Left renal cortex interstitium (tissue), 4 donors: Measurements from ENCODE around the gene SH3YL1. TPM values are rescaled to one million over a fixed set of nuclear protein-coding genes. Genes with fewer than 3 reads are reported as not detected.

Experiments used
- DNase-seq, 4 donors: peaks; one replicate each; pipeline ENCODE4 v3.0.0-alpha.2; 2013; ENCODE audit warnings: low read depth in 4 of 4, low spot score in 2 of 4, missing footprints in 1 of 4
- polyA plus RNA-seq, 4 donors: library from polyadenylated mRNA; unstranded; fragments of 120-200 nt; gene quantifications; one replicate each; pipeline ENCODE4 v1.2.1, GENCODE V29; 2013; ENCODE audit not compliant: insufficient read length in 4 of 4

The SH3YL1 gene
- polyA plus RNA-seq, 4 donors: 80.8 to 142 (median 101) TPM

DNA sequence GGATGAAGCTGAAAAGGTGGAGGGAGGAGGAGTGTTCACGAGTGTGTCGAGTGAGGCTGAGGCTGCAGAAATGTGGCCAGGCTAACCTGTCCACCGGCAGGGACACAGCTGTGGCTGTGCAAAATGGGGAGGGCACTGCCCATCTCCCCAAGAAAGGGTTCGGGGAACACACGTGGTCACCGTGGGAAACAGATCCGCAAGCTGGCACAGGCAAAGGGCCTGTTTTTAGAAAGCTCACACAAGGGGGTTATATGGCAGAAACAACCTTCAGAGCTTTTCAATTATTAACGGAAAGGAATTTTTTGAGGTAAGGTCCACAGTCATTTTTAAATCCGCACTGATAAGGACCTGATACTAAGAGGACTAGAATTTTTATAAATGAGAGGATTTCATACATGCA is 35.7 kb downstream of the SH3YL1 start:
- DNase-seq: no peak

DNA sequence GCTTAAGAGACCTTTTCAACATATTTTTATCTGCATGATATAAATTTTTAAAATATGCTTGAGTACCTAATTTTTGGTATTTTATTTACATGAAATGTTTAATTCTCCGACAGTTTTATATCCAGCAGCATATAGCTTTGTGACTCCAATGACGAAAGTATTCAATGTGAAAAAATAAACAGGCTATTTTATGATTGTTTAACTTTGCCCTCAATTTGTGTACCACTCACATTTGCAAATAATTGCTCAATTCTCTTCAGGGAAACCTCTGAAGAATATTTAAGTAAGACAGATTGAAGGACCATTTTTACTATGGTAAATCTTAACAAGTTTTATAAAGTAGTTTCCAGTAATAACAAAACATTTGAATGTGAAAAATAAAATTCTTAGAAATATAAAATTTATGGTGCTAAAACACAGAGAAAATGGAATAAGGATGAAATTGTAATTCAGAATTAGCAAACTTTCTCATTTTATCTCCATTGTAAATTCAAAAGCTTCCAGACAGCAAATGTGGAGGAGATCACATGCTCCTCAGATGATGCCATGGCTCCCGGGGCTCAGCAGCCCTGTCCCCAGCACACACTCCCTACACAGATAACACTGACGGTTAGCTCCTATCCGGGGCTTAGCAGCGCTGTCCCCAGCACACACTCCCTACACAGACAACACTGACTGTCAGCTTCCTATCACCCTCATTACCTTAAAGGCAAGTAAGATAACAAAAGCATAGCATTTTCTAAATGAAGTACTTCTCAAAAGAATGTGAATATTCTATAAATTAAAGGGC is 39.7 kb downstream of the SH3YL1 start:
- no peak for DNase-seq

DNA sequence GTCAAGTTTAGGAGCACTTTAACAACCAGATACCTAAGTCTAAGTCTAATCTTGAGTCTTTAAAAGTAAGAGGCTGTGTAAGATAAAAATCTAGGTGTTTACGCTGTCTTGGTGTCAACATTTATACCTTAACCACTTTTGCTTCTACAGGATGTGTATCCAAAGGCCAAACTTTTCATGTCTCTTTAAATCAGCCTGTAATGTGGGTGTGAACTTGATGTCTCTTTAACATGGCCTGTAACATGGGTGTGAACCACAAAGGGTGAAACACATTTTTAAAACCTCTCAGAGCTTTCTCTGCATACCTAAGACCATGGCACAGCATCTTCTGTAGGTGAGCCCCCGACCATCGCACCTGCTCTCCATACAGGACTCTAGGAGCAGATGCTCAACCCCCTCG is 40.4 kb downstream of the SH3YL1 start:
- DNase-seq: no peak

DNA sequence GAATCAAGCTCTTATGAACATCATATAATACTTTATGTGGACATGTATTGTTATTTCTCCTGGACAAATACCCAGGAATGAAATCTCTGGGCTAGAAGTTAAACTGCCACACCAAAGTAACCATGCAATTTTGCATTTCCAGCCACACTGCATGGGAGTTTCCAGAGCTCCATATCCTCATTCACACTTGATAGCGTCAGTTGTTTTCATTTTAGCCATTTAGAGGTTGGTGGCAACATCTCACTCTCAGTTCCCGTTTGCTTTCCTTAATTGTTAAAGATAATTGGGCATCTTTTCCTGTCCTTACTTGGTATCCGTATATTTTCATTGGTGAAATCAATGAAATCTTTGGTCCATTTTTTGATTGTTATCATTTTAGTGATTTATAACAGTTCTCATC is 47.8 kb downstream of the SH3YL1 start:
- no peak for DNase-seq

DNA sequence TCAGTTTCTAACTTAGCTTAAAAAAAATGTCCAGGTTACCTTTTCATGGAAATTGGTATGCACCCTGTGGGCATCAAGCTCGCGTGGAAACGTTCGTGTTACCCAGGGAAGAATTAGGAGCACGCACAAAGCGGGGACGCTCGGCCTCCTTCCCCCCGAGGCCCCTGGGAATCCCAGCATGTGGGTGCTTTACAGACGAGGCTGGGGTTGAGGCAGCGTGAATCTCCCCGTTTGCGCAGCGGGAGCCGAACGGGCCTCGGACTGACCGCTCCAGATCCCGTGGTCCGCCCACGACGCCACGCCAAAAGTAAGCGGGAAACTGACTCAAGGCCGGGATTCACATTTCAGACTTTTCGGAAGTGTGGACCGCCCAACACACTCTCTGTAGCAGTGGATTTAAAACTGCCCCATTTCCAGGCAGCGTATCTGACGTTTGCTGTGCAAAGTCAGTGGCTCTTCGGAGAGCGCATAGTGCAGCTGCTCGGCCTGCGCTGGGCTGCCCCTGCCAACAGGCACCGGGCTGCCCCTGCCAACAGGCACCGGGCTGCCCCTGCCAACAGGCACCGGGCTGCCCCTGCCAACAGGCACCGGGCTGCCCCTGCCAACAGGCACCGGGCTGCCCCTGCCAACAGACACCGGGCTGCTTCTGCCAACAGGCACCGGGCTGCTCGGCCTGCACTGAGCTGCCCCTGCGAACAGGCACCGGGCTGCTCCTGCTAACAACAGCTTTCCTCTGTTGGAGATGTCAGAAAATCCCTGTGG is 49.7 kb downstream of the SH3YL1 start:
- DNase-seq: no peak

DNA sequence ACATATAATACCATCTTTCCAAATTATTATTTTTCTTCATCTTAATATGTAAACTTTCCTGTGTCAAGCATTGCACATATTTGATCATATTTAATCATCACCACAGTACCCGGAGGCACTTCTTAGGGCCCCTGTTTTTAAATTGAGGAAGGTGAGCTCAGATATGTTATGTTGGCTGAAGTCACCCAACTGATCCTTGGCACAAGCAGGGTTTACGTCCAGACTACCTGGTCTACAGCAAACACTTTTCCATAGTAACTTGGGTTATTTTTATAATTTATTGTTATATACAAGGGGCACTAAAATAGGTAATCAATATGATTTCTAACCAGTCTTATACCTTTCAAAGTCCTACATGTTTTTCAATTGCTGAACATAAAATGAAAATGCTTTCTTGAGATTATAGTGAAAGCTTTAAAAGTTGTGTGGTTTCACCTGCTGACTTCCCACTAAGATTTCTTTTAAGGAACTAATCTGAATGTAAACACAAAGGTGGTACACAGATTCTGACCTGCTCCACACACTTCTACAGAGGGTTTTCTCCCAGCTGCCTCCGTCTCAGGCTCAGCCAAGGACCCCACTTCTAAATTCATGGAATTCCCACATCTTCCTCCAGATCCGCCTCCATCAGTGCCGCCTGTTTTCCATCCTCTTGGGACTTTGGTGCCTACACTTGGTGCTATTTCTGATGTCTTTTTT is 52.2 kb downstream of the SH3YL1 start:
- DNase-seq: no peak

DNA sequence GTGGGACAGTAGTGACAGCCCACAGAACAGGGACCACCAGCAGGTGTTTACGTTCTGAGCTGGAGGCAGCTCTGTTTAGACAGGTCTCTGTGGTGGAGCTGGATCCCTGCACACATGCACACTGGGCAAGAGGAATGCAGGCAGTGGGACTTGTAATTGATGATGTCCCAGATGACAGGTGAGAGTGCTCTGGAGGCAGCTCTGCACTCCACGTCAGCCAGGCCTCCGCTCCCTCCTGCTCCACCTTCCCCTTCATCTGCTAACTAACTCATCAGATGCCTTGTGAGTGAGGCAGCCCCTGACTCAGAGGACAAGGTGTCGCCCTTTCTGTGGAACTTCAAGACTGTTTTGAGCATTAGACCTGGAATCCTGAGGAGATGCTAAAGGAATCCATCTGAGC is 53.2 kb downstream of the SH3YL1 start:
- no peak for DNase-seq

DNA sequence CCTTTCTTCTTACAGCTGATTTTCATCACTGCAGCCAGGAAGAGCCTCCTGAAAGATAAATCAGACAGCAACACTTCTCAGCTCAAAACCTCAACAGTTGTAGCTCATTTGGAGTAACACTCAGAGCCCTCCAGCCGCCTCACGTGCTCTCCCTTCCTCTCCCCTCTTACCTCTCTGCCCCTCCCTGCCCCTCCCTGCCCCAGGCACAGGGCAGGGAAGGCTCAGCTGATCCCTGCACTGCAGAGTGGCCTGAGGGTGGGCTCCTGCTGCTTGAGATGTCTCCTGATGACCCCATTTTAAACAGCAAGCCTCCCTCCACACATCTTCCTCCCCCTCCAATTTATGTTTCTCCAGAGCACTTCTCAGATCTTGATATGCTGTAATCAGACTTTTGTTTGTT is 54.4 kb downstream of the SH3YL1 start:
- DNase-seq: no peak

DNA sequence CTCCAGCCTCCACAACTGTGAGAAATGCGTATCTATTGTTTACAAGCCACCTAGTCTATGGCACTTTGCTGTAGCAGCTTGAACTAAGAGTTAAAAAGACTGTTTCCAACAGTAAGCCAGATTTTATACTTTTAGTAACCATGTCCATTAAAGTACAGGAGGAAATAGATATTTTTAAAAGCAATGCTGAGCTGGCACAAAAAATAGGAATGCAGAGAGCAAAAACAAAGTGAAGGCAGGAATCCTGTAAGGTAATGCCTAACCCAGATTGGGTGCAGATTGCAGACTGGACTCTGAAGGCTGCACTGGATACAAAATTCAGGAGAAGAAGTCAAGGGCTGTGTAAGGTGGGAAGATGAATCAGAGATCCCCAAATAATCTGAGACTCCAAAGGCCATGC is 55.5 kb downstream of the SH3YL1 start:
- DNase-seq: no peak

DNA sequence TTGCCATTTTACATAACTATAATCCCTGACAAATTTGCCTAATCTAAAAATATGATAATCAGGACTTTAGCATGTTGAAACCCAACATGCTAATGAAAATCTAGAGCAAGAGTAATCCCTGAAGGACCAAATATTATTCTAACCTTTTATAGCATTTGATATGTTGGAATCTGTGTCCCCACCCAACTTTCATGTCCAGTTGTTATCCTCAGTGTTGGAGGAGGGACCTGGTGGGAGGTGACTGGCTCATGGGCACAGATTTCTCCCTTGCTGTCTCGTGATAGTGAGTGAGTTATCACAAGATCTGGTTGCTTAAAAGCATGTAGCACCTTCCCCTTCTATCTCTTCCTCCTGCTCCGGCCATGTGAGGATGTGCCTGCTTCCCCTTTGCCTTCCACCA is 59.8 kb downstream of the SH3YL1 start:
- no peak for DNase-seq

DNA sequence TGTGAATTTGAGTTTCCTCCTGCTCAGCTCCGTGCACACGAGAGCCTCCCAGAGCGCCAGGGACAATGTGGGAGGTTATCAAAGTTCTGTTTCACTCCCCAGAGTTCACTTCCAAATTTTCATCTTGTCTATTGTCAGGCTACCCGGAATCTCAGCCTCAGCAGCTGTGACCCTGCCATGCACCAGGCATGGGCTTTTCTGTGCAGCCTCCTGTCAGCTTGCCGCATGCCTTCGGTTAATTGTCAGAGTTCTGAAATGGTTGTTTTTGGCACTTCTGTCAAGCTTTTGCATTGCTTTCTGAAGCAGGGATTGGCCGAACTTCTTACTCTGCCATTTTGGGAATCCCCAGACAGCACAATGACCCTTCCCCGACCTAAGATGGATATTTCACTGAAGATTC is 60.4 kb downstream of the SH3YL1 start:
- DNase-seq: no peak

DNA sequence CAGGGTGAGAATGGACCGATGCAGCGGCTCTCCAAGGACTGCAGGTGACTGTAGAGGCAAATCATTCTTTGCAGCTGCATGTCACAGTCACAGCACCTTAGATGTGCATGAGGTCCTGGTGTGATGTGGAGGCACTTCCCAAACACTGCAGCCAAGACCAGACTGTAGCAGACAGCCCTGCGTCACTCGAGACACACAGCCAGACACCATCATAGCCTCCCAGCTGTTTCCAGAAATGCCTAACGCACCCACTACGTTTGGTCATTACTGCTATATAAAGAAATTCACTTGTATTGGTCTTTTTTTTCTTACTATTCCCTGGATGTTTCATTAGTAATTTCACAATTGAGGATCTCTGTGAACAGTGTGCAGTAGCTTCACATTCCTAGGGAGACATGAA is 60.9 kb downstream of the SH3YL1 start:
- DNase-seq: no peak

DNA sequence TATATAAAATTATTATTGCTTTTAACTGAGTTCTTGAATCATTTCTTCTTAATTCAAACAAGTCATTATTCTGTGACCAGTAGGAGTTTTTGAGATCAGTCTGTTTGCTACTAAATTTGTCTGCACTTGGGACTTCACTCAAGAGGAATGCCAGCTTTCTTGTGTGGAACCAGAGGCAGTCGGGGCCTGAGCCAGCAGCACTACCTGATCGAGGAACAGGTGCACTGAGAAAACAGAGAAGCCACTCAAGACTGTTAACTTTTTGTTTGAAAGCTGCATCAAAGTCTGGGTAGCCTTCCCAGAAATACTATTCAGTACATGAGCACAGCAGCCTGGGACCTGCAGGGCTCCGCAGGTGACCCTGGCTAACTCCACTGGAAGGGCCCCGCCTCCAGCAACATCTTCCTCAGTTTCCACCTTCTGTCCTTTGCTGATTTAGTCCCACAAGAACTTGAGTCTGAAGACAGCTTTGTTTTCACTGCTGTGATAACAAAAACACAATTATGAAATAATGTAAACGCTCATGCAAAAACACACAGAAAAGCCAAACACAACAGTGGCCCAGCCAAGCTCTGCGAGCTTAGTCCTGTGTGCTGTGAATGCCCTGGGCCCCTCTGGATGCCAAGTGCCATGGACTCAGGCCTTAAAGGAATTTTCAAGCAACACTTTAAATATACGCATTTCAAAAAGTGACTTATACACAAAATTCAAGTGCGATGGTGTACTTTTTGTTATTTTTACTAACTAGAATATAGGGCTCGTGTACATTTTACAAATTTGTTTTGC is 62.0 kb downstream of the SH3YL1 start:
- DNase-seq: no peak

DNA sequence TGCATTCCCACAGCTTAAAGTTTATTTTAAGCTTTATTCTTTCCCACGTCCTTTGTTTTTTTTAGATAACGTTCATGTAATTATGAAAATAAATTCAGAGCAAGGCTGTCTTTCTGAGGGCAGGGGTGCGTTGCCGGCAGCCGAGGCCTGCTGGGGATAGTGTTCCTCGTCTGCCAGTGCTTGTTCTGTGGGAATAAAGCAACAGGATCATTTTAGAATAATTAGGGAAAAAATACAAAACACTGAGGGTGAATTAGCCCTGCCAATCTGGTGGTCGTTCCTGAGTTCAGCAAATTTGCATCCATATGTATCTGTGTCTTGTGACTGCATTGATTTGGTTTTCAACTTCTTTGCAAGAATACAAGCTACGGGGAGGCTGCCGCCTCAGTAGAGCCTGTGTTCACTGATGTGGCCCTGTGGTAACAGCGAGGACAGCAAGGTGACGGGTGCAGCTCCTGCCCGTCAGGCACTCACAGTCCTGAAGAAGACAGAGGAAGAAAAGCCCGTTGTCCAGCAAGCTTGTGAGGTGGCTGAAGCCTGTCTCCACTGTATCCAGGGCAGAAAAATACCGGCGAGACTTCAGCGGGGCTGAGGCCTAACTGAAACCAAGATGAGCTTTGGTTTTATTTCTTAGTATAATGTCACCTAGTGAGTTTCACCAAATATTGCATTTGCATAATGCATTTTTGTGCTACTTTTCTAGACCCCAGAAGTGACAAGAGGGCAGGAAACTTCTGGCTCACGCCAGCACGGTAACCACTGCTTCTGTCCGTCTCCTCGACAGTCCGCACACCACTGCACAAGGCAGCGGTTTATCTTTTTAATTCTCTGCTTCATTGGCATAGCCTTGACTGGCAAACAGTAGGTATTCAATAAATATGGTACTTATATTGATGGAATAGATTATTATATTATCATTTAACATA is 64.5 kb downstream of the SH3YL1 start:
- no peak for DNase-seq

DNA sequence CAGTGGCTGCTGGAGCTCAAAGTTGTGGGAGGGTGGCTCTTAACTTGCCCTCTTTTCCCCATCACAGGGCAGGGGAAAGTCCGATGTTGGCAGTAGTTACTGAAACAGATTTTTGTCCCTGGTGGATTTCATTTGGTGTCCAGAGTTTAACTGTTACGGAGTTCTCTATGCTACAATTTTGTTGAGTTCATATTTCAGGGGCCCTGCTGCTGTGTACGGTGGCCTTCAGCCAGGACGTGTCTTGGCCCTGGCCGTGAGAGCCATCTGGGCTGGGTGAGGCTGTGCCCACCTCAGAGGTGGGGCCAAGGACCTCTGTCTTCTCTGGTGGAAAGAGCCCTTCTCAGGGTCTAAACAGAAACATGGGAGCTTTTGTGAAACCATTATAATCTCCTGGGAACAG is 67.4 kb downstream of the SH3YL1 start:
- no peak for DNase-seq

DNA sequence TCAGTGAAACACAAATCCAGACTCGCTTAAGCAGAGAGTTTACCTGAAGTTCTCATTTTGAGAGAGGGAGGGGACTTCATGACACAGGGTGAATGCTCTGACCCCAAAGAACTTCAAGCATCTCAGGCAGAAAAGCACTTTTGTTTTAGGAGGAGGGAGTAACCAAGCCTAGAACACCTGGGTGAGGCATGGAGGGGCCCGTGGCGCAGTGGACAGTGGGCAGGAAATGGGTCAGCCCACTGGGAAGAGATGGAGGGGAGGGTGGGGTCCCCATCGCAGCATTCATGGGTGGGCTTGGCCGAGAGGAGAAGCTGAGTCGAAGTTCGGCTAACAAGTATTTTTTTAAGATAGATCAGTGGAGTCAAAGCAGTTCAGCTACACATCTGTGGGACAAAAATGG is 67.9 kb downstream of the SH3YL1 start:
- no peak for DNase-seq

DNA sequence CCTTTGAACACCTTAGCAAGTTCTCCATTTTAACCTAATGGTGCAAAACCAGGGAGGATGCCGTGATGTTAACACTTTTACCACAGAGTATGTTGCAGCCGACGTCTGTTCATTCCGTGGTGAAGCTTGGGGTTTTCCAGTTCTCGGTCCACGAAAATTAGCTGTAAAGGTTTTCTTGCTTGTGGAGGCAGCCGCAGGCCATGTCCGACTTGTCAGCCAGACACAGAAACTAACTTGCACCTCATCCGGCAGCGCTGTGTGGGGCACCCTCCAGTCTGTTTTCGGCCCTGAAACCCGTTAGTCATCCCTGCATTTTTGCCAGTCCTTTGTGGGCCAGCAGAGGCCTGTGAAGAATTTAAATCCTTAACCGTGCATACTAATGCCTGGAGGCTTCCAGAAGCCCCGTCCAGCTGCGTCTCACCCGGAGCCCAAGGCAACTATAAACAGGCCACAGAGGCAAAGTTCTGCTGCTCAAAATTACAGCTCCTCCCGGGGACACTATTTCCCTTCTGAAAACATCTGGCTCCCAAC is 70.6 kb downstream of the SH3YL1 start:
- no peak for DNase-seq

DNA sequence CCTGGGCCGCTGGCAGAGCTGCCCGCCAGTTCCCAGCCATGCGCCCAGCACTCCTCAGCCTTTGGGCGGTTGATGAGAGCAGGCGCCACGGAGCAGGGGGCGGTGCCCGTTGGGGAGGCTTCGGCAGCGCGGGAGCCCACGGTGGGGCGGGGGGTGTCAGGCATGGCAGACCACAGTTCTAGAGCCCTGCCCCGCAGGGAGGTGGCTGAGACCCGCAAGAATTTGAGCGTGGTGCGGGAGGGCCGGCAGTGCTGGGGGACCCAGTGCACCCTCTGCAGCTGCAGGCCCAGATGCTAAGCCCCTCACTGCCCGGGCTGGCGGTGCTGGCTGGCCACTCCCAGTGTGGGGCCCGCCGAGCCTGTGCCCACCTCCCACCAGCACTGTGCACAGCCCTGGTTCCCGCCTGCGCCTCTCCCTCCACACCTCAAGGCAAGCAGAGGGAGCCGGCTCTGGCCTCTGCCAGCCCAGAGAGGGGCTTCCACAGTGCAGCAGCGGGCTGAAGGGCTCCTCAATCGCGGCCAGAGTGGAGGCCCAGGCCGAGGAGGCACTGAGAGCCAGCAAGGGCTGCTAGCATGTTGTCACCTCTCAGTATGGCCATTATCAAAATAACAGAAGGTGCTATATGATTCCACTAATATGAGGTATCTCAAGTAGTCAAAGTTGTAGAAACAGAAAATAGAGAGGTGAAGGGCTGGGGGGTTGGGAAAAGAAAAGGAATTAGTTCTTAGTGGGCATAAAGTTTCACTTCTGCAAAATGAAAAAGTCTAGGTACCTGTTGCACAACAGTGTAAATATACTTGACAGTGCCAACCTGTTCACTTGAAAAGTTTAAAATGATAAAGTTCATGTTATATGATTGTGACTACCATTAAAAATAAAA is 72.3 kb downstream of the SH3YL1 start:
- DNase-seq: no peak

DNA sequence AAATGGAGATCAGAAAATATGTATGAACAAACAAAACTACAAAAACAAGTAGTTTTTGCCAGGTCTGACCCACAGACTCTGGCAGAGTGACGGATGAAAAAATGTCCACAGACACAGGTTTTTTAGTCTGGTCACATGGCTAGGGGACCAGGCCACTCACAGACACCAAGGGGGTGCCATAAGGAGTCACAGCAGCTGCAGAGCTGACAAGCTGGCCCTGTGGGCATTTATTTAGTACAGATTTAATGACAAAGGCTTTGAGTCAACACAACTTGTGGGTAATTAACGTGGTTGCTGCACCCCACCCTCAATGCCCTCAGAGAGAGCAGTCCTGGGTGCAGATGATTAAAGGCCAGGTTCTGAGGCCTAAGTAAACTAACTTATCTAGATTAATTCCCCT is 76.0 kb downstream of the SH3YL1 start:
- no peak for DNase-seq
